HL-60/S4 (cell line): ENCODE measurements around the gene BTBD9.

Experiments used
- in situ Hi-C: fragments of 300-500 bp; cut with MboI; formaldehyde crosslinking; loops from 2 replicates; pipeline ENCODE4 v1.14.3; 2022; ENCODE audit warnings: low sequenced_read_pairs

The BTBD9 gene

DNA sequence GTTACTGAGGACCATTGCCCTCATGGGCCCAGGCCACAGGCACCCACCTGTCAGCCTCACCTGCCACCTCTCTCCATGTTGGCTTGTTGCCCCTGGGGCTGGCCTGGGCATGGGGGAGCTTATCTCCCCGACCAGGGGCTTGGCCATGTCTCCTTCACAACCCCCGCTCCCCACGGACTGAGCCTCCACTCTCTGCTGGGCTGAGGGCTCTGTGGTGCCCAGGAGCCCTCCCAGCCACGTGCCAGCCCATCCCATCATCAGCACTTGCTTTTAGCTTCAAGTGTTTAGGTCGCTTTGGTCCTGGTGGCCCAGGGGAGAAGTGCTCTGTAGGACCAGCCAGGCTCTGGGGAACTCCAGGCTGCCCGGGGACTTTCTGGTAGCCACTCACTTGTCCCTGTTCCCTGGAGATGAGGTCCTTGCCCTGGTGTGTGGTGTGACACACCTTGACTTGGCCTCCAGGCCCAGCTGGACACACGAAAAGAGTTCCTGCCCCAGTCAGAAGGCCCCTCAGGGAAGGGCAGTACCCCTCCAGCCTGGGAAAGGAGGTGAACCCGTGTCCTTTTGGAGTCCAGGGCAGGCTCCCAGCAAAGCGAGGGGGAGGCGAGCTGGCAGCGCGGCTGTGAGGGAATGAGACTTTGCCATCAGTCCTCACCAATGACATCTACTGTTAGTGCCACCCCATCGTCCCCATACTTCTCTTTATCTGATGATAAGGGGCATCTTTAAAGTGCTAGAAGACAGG, 467.6 kb downstream of the BTBD9 start:
- in situ Hi-C loops, result no loop called here

DNA sequence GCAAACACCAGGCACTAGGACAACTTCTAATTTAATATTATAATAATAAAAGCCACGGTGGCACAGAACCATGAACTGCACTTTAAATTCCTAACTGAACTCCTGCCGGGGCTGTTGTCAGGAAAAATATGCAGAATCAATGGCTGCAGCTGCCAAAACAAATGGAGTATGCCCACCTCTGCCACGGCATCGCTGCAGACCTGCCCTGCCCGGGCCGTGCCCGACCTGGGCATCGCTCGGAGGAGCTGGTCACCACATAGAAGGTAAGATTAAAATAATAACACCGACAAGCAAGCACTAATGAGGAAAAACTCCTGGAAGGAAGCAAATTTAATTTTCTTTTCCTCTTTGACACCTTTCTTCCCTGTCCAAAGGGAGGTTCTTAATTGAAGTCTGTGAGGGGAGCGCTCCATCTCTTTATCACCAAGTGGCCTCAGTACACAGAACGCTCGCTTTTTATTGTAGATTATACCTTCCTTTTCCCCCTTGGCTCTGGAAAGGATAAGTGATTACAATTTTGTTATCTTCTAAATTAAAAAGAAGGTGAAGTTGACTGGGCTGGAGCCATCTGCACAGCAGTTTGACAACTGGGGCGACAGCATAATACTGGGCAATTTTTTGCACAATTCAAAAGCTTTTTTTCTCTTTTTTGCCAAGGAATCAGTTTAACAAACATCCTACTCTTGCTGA, 468.9 kb downstream of the BTBD9 start:
- in situ Hi-C loops, result no loop called here

DNA sequence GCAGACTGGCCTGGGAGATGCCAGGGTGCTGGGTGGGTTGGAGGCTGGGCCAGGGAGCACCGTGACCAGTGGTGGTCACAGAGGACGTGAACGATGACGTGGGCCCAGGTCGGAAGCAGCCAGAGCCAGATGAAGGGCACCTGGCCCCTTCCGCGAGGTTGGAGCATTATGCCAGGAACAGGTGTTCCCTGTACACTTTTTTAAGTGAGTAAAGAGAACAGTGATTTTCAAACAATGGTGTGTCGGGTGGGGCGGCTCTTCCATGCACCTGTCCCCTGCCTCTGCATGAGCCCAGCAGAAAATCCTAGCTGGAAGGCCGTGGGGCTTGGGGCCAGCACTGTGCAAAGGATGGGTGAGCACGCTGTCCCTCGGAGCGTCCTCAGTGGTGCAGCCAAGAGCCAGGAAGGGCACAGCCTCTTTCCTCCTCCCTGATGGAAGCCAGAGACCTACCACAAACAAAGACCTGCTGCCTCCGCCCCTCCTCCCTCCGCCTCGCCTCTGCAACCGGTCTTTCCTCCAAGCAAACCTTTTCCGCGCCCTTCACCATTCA, 469.7 kb downstream of the BTBD9 start:
- in situ Hi-C loops, result no loop called here

GRCh38 chr6:38169221-38169976, 470.3 kb downstream of the BTBD9 start:
- in situ Hi-C loops, result no loop called here

DNA sequence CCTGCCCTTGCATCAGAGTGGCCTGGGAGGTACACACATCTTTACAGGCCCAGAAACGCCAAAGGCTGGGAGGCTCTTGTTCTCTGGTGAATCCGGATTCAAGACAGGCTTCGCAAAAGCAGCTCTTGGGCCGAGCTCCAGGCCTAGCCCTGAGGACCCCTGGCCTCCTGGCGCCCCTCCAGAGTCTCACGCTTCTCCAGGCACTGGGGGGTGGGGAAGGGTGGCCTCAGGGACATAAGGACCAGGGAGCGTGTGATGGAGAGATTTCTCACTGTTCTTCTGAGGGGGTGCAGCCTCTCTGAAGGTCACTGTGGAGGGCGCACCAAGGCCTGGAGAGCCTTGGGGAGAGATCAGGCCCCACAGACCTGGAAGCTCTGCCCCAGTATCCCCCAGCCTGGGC, 471.0 kb downstream of the BTBD9 start:
- in situ Hi-C loops, result no loop called here

GRCh38 chr6:38168126-38168525, 471.6 kb downstream of the BTBD9 start:
- in situ Hi-C loops, result no loop called here

DNA sequence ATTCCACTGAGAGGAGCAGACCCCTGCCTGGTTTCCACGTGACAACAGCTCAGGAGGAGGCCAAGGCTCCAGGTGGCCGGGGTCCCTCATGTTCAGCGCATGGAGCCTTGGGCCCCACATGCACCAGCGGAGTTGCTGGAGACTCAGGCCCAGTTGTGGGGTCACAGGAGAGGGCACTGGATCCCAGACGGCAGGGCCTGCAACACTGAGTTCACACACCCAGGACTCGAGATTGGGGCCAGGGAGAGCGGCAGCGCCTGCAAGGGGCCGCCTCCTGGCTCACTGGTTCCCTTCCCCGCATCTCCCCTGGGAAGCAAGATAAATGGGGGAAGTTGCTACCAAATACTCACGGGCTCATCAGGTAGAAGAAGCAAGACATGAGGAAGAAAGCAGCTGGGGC, 472.1 kb downstream of the BTBD9 start:
- in situ Hi-C loops, result no loop called here

DNA sequence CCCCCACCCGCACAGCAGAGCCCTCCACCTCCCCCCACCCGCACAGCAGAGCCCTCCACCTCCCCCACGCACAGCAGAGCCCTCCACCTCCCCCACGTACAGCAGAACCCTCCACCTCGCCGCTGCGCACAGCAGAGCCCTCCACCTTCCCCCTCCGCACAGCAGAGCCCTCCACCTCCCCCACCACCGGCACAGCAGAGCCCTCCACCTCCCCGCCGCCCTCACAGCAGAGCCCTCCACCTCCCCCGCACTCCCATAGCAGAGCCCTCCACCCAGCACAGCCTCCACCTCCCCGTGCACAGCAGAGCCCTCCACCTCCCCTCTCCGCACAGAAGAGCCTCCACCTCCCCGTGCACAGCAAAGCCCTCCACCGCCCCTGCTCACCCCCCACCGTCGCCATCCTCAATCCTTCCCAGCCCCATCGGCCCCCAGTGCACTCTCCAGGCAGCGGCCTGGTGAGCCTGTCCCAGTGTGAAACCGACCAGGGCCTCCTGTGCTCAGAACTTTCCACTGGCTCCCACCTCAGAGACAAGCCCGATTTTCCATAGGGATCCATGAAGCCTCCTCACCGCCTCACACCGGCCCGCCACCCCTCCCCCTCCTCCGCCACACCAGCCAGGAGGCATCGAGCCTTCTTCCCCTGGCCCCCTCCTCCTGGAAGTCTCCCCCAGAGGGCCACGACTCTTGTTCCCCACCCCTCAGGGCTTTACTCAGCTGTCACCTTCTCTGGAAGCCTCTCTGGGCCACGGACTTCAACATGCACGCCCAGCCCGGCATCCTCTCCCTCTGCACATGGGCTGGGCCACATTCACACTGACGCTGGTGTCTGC, 473.1 kb downstream of the BTBD9 start:
- in situ Hi-C loops, result no loop called here

DNA sequence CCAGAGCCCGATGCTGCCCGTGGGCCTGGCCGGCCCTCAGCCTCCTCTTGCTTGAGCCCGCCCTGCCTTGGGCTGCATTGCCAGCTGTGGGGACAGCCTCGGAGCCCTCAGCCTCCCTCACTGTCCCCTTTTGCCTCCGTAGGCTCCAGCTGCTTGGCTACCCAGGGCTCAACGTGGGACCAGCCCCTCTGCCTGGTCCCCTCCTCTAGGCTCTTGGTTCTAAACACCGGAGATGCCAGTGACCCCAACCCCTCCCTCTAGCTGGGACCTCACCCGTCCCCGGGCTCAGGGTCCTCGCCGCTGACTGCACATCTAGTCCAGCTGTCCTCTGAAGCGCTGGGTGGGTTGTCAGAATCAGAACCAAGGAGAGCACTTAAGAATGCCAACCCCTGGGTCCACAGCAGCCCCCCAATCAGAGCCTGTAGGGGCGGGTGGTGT, 475.0 kb downstream of the BTBD9 start:
- in situ Hi-C loops, result no loop called here

GRCh38 chr6:38164131-38164481, 475.6 kb downstream of the BTBD9 start:
- in situ Hi-C loops, result no loop called here

DNA sequence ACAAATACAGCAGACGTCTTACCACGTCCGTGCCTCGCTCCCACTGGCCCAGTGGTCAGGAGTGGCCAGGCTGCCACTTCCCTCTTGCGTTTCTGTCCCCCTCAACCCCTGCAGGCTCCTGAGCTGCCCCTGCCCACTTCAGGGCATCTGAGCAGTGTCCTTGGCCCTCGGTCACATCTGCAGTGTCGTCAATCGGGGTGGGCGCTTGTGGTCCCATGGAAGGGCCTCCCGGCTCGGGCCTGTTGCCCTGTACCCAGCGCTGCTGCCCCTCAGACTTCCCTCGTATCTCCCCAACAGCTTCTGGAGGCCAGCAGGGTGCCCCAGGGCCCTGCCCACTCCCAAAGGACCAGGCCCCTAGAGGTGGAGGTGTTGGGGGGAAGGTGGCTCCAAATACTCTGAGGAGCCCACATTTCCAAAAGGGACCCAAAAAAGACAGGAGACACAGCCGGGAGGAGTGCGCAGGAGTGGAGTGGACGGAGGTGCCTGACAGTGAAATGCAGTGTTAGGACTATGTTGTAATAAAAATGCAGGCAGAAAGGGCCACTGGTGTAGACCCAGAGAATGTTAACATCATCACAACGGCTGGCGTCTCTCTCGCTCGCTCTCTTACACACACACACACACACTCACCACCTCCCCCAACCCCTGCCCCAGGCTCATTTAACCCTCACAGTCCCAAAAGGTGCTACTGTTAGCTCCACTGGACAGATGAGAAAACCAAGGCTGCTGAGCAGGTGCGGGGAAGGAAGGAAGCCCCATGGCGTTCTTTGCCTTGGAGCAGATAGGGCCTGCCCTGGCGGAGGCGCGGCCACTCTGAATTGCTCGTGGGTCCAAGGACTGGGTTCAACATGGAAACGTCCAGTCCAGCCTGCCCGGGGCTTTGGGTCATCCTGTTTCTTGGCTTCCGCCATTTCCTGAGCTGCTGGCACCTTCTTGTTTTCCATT, 476.3 kb downstream of the BTBD9 start:
- in situ Hi-C loops, result no loop called here

- in situ Hi-C loops, result no loop called here
These were observed 477.1 kb downstream of the BTBD9 start for GRCh38 chr6:38162493-38163185.

GRCh38 chr6:38161754-38162492, 477.8 kb downstream of the BTBD9 start:
- in situ Hi-C loops, result no loop called here

GRCh38 chr6:38161331-38161730, 478.4 kb downstream of the BTBD9 start:
- in situ Hi-C loops, result no loop called here

GRCh38 chr6:38160831-38161230, 478.9 kb downstream of the BTBD9 start:
- in situ Hi-C loops, result no loop called here

DNA sequence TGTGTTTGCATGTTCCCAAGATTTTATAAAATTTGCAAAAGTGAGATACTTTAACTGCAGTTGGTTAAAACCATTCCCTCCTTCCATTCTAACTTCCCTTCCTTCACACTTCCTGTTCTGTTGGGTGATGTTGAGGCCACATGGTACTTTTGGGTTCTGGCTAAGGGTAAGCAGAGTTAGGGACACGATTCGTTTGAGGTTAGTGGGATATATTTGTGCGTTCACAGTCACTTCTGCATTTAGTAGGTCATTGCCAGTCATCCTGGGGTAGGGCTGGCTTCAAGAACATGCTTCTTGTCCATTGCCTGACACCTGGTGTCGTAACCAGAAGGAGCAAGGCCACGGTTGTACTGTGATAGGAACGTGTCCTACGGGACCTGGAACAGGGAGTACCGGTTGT, 480.1 kb downstream of the BTBD9 start:
- in situ Hi-C loops, result no loop called here

GRCh38 chr6:38158762-38159350, 480.9 kb downstream of the BTBD9 start:
- in situ Hi-C loops, result no loop called here

DNA sequence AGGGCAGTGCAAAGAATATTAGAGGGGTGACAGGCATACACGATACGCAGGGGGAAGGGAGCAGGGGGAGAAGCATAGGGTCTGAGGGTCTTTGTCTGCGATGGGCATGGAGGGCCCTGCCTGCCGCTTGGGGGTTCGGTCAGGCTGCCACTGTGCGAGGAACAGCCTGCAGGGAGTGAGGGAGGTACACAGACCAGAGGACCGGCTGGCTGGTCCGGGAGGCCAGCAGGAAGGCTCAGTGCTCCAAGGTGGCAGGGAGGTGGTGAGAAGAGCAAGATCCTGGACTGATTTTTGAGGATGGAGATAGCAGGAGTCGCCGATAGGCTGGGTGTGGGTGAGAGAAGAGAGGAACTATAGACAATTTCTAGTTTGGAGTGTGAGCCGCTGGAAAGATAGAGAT, 481.8 kb downstream of the BTBD9 start:
- in situ Hi-C loops, result no loop called here
